SK-N-SH (cell line): ENCODE measurements around the gene ITGB5. TPM values are rescaled to one million over a fixed set of nuclear protein-coding genes. Genes with fewer than 3 reads are reported as not detected.

ENCODE experiments used
- CTCF ChIA-PET: fragments of 300-600, 350-600 bp; formaldehyde crosslinking; extraction: SDS; loops from one replicate; lab custom pipeline; 2021; lab: Yijun Ruan, JAX
- POLR2A ChIA-PET: fragments of 350-600 bp; sonication (Branson Sonifier 250); formaldehyde crosslinking; extraction: SDS; loops from one replicate; lab custom pipeline; 2020; ENCODE audit warnings: antibody characterized with exemption, inconsistent platforms; lab: Yijun Ruan, JAX
- DNase-seq: peaks from one replicate; pipeline ENCODE4 v3.0.0; 2012
- H2AFZ ChIP-seq: fragments of 200-600 bp; sonication (generic); 2 replicates; pipeline ENCODE4 v1.8.1; 2016; ENCODE audit warnings: antibody characterized with exemption, mild to moderate bottlenecking, low read depth
- H3F3A ChIP-seq: fragments of 200-600 bp; sonication (generic); replicated peaks from 2 replicates; pipeline ENCODE3; 2016; ENCODE audit warnings: antibody characterized with exemption, mild to moderate bottlenecking; ENCODE audit not compliant: insufficient read depth
- H3K27ac ChIP-seq, 2 experiments: fragments of 200-500 bp in 1 of 2; fragments of 200-600 bp in 1 of 2; sonication (Bioruptor generic) in 1 of 2; sonication (generic), shearing (Covaris generic) in 1 of 2; 2 replicates each; pipeline versions ENCODE4 v1.5.1 to v1.6.1; 2014 to 2016; ENCODE audit warnings: low read depth in 2 of 2, inconsistent platforms in 1 of 2, low read length in 1 of 2, mild to moderate bottlenecking in 1 of 2, mixed read lengths in 1 of 2
- H3K27me3 ChIP-seq: fragments of 200-600 bp; sonication (generic), shearing (Covaris generic); 2 replicates; pipeline ENCODE4 v1.6.1; 2016; ENCODE audit warnings: mixed run types; ENCODE audit not compliant: insufficient read depth
- H3K36me3 ChIP-seq, 2 experiments: fragments of 200-500 bp in 1 of 2; fragments of 200-600 bp in 1 of 2; sonication (Bioruptor generic) in 1 of 2; sonication (generic) in 1 of 2; replicated peaks in 1 of 2; 2 replicates each; pipeline versions ENCODE3 to v1.5.1; 2014 to 2016; ENCODE audit warnings: low read length in 1 of 2, mild to moderate bottlenecking in 1 of 2; ENCODE audit not compliant: insufficient read depth in 2 of 2, control insufficient read depth in 1 of 2
- H3K4me1 ChIP-seq, 2 experiments: fragments of 200-500 bp in 1 of 2; fragments of 200-600 bp in 1 of 2; sonication (Bioruptor generic) in 1 of 2; sonication (generic), shearing (Covaris generic) in 1 of 2; 2 replicates each; pipeline versions ENCODE4 v1.5.1 to v1.6.1; 2014 to 2016; ENCODE audit warnings: low read depth in 1 of 2, low read length in 1 of 2, mixed run types in 1 of 2; ENCODE audit not compliant: insufficient read depth in 2 of 2, control insufficient read depth in 1 of 2
- H3K4me2 ChIP-seq: fragments of 200-600 bp; sonication (generic), shearing (Covaris generic); 2 replicates; pipeline ENCODE4 v1.6.1; 2017; ENCODE audit warnings: mixed run types
- H3K4me3 ChIP-seq, 2 experiments: fragments of 200-500 bp in 1 of 2; fragments of 200-600 bp in 1 of 2; sonication (Bioruptor generic) in 1 of 2; sonication (generic), shearing (Covaris generic) in 1 of 2; 2 replicates each; pipeline versions ENCODE4 v1.5.1 to v1.8.1; 2014 to 2016; ENCODE audit warnings: low read depth in 2 of 2, inconsistent platforms in 1 of 2, low read length in 1 of 2, mild to moderate bottlenecking in 1 of 2, mixed read lengths in 1 of 2, moderate library complexity in 1 of 2
- H3K79me2 ChIP-seq: fragments of 200-600 bp; sonication (generic); 2 replicates; pipeline ENCODE4 v1.8.1; 2017; ENCODE audit warnings: mild to moderate bottlenecking; ENCODE audit not compliant: insufficient read depth
- H3K9ac ChIP-seq: fragments of 200-600 bp; sonication (generic); 2 replicates; pipeline ENCODE4 v1.6.1; 2017; ENCODE audit warnings: mixed run types
- H3K9me2 ChIP-seq: fragments of 200-600 bp; sonication (generic); 2 replicates; pipeline ENCODE4 v1.6.1; 2017; ENCODE audit warnings: mixed run types
- H3K9me3 ChIP-seq: fragments of 200-600 bp; sonication (generic); 2 replicates; pipeline ENCODE4 v1.6.1; 2017; ENCODE audit warnings: mixed run types, mild to moderate bottlenecking, moderate library complexity
- H4K20me1 ChIP-seq: fragments of 200-600 bp; sonication (generic); 2 replicates; pipeline ENCODE4 v1.6.1; 2017; ENCODE audit warnings: mild to moderate bottlenecking, mixed run types; ENCODE audit not compliant: insufficient read depth
- CHD2 ChIP-seq: fragments of 150-350 bp; IDR thresholded peaks from 2 replicates; pipeline ENCODE4 v1.6.1; 2018; ENCODE audit warnings: low read length; ENCODE audit not compliant: partially characterized antibody
- ELF1 ChIP-seq: IDR thresholded peaks from 2 replicates; pipeline ENCODE4 v1.4.0; 2012
- EP300 ChIP-seq, 2 experiments: IDR thresholded peaks; 2 replicates each; pipeline versions ENCODE4 v1.4.0 to v1.6.1; 2012; ENCODE audit warnings: borderline replicate concordance in 1 of 2, low read depth in 1 of 2, low read length in 1 of 2
- FOXM1 ChIP-seq: IDR thresholded peaks from 2 replicates; pipeline ENCODE4 v1.4.0; 2012; ENCODE audit warnings: low read depth, mild to moderate bottlenecking
- GATA2 ChIP-seq: sonication (generic); formaldehyde crosslinking; IDR thresholded peaks from 2 replicates; pipeline ENCODE4 v1.5.0; 2020; ENCODE audit warnings: mild to moderate bottlenecking, missing genetic modification reagents
- NFIC ChIP-seq: IDR thresholded peaks from 2 replicates; pipeline ENCODE4 v1.4.0; 2012; ENCODE audit warnings: borderline replicate concordance
- NRF1 ChIP-seq: IDR thresholded peaks from 2 replicates; pipeline ENCODE4 v1.6.1; 2012; ENCODE audit warnings: low read depth, mild to moderate bottlenecking, low read length
- RFX5 ChIP-seq: IDR thresholded peaks from 2 replicates; pipeline ENCODE4 v1.6.1; 2012; ENCODE audit warnings: mild to moderate bottlenecking, improper control_type of control experiment, low read length
- RXRA ChIP-seq: IDR thresholded peaks from 2 replicates; pipeline ENCODE4 v1.4.0; 2012; ENCODE audit warnings: low read depth, mild to moderate bottlenecking, borderline replicate concordance
- TAF1 ChIP-seq: IDR thresholded peaks from 2 replicates; pipeline ENCODE4 v1.6.1; 2012; ENCODE audit warnings: low read depth, mild to moderate bottlenecking, low read length, moderate library complexity, borderline replicate concordance
- YY1 ChIP-seq: IDR thresholded peaks from 2 replicates; pipeline ENCODE4 v1.4.0; 2012; ENCODE audit warnings: low read depth, mild to moderate bottlenecking
- WGBS: methylation state at CpG from one replicate; pipeline ENCODE4 v1.1.6; 2017; ENCODE audit warnings: low lambda C conversion rate; 5-methylcytosine and 5-hydroxymethylcytosine counted together
- polyA plus RNA-seq, 3 experiments: library from polyadenylated mRNA; depleted of rRNA; stranded (reverse); fragments of >200 nt; gene quantifications; 2 replicates each; pipeline ENCODE4 v1.2.3, GENCODE V29; 2012
- TF ChIP-seq, protein P1 (sequence below): IDR thresholded peaks from 2 replicates; pipeline ENCODE4; 2012
- TF ChIP-seq, protein P2 (sequence below): IDR thresholded peaks from 2 replicates; pipeline ENCODE4 v1.4.0; 2012; ENCODE audit warnings: low read depth, borderline replicate concordance

ITGB5 gene
- polyA plus RNA-seq, 1 of the 3 experiments (the other 2 are of a cell fraction) = 481 TPM

DNA sequence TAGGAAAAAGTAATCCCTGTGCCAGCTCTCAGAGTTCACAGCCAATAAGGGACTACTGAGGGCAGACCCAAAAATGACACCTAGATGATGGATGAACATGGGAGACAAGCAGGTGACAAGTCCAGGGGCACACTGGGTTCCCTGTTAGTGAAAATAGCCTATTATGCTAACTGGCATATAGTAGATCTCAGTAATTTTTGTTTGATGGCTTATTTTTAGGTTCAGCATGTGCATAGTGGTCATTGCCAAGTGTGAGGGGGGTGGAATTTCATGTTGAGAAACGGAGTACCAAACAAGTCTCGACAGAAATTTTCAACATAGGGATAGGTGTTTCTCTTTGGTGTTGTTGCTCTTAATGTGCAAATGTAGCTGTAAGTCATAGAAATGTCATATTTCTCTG is 6.4 kb upstream of the ITGB5 start:
- Histone ChIP-seq H3K9ac (no peak overlapping the region), H3K4me1 (peaks cover 0 to 1% of the 10 kb centered on the region in 2 experiments; a peak in 1 of 4 replicates), H3K9me2 (no peaks in the 10 kb centered on the region), H3K4me2 (no peak overlapping the region), H3K27me3 (no peaks in the 10 kb centered on the region)
- no peak for DNase-seq
- CTCF ChIA-PET = interaction anchor here (0.7 to 7.6 kb wide), 6 partner anchors 8 to 132 kb away, joined by 3 to 42 read pairs (median 4); no protein-coding TSS in a partner anchor
- TF ChIP-seq FOXM1 (no peak), CHD2 (no peak)
- TF ChIP-seq, all 33 proteins: peak for 0
- Histone ChIP-seq H3K79me2 (no peaks in the 10 kb centered on the region), H2AFZ (no peak overlapping the region), H3K4me3 (no peak overlapping the region), H3K36me3 (no peaks in the 10 kb centered on the region), H3F3A (peaks cover under 1% of the 10 kb centered on the region), H3K9me3 (no peaks in the 10 kb centered on the region), H3K27ac (no peak overlapping the region), H4K20me1 (no peaks in the 10 kb centered on the region)
- POLR2A ChIA-PET = no interaction called here
- 98% methylated on average over 2 of the region's 2 CpGs for WGBS

DNA sequence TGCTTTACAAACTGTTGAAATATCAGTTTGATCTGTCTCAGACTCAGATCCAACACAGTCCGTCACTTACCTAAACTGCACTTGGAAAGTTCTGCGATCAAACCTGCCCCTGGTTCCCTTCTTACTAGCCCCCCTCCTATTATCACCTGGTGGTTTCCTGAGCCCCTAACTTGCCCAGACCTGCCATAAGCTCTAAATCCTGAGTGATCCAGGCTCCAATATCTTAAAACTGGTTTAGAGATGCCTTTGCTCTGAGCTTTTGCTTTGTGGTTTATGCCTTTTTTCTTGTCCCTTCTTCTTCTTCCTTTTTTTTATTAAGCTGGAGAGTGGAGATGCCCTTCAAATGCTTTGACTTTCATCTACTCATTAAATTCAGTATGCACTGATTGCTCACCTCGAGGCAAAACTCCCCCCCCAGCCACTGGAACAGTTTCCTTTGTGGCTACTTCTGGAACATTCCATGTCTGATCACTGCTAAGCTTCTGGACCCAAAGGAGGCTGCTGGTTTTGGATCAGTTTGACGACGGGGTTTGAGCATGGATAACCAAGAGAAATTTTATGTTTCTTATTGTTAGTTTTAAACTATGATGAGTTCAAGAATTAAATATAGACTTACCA is 3.5 kb upstream of the ITGB5 start:
- Histone ChIP-seq H3K4me1 (peaks cover 0 to 5% of the 10 kb centered on the region in 2 experiments; a peak in 1 of 4 replicates), H3K9me2 (no peaks in the 10 kb centered on the region), H3K27me3 (no peaks in the 10 kb centered on the region), H4K20me1 (no peaks in the 10 kb centered on the region), H3K9ac (no peak overlapping the region), H3K4me2 (no peak overlapping the region), H2AFZ (no peak overlapping the region), H3K9me3 (no peaks in the 10 kb centered on the region), H3F3A (peaks cover 5% of the 10 kb centered on the region), H3K36me3 (no peaks in the 10 kb centered on the region), H3K79me2 (peaks cover 4% of the 10 kb centered on the region), H3K4me3 (no peak overlapping the region), H3K27ac (no peak overlapping the region)
- TF ChIP-seq TAF1 (no peak), RFX5 (no peak), EP300 (IDR thresholded peaks at IDR 0.05; ENCODE audit: borderline replicate concordance in 1 of 2, low read depth in 1 of 2, low read length in 1 of 2) (no peak), NRF1 (no peak), GATA2 (CRISPR knock-in tag) (no peak), ELF1 (no peak), RXRA (no peak), NFIC (no peak), YY1 (no peak)
- TF ChIP-seq, protein P1, sequence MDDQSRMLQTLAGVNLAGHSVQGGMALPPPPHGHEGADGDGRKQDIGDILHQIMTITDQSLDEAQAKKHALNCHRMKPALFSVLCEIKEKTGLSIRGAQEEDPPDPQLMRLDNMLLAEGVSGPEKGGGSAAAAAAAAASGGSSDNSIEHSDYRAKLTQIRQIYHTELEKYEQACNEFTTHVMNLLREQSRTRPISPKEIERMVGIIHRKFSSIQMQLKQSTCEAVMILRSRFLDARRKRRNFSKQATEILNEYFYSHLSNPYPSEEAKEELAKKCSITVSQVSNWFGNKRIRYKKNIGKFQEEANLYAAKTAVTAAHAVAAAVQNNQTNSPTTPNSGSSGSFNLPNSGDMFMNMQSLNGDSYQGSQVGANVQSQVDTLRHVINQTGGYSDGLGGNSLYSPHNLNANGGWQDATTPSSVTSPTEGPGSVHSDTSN = no peak
- TF ChIP-seq, protein P2, sequence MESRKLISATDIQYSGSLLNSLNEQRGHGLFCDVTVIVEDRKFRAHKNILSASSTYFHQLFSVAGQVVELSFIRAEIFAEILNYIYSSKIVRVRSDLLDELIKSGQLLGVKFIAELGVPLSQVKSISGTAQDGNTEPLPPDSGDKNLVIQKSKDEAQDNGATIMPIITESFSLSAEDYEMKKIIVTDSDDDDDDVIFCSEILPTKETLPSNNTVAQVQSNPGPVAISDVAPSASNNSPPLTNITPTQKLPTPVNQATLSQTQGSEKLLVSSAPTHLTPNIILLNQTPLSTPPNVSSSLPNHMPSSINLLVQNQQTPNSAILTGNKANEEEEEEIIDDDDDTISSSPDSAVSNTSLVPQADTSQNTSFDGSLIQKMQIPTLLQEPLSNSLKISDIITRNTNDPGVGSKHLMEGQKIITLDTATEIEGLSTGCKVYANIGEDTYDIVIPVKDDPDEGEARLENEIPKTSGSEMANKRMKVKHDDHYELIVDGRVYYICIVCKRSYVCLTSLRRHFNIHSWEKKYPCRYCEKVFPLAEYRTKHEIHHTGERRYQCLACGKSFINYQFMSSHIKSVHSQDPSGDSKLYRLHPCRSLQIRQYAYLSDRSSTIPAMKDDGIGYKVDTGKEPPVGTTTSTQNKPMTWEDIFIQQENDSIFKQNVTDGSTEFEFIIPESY = no peak
- DNase-seq = no peak
- POLR2A ChIA-PET = no interaction called here
- 87% methylated on average over 5 of the region's 5 CpGs for WGBS
- CTCF ChIA-PET = interaction anchor here (1.3 to 7.6 kb wide), 6 partner anchors 11 to 129 kb away, joined by 3 to 42 read pairs (median 4); no protein-coding TSS in a partner anchor
